Activated CD4-positive, alpha-beta memory T cell treated with anti-CD3 and anti-CD28 coated beads for 36 hours (primary cell): ENCODE measurements around the gene CCKAR. TPM values are rescaled to one million over a fixed set of nuclear protein-coding genes. Genes with fewer than 3 reads are reported as not detected.

Source experiments
- CTCF ChIA-PET: fragments of 350-600 bp; sonication (Branson Sonifier 250); formaldehyde crosslinking; loops from one replicate; lab custom pipeline; 2021; ENCODE audit warnings: antibody characterized with exemption, inconsistent platforms; lab: Charles Lee
- POLR2A ChIA-PET: fragments of 350-600 bp; sonication (Branson Sonifier 250); formaldehyde crosslinking; loops from one replicate; lab custom pipeline; 2021; ENCODE audit warnings: antibody characterized with exemption; lab: Charles Lee
- DNase-seq: peaks from one replicate; pipeline ENCODE4 v3.0.0-alpha.2; 2020
- H3K27ac Mint-ChIP-seq: one replicate; pipeline ENCODE4 v1.8.0; 2021; ENCODE audit warnings: mixed read lengths
- H3K27me3 Mint-ChIP-seq: one replicate; pipeline ENCODE4 v1.8.0; 2021; ENCODE audit warnings: mixed read lengths
- H3K36me3 Mint-ChIP-seq: one replicate; pipeline ENCODE4 v1.8.0; 2021; ENCODE audit warnings: mixed read lengths
- H3K4me1 Mint-ChIP-seq: one replicate; pipeline ENCODE4 v1.8.0; 2021; ENCODE audit warnings: low read depth, mixed read lengths
- H3K4me3 Mint-ChIP-seq: one replicate; pipeline ENCODE4 v1.8.0; 2021; ENCODE audit warnings: mild to moderate bottlenecking, mixed read lengths
- H3K9me3 Mint-ChIP-seq: one replicate; pipeline ENCODE4 v1.8.0; 2021; ENCODE audit warnings: mixed read lengths
- intact Hi-C: fragments of 100-400 bp; cut with micrococcal nuclease; formaldehyde crosslinking; loops from one replicate; pipeline ENCODE4 v1.15.1; 2023
- total RNA-seq, 2 experiments: library from RNA; stranded (reverse); gene quantifications; one replicate each; pipeline ENCODE4 v1.2.3, GENCODE V29; 2021

CCKAR gene
- total RNA-seq, 2 experiments from 2014 or later = not detected

DNA sequence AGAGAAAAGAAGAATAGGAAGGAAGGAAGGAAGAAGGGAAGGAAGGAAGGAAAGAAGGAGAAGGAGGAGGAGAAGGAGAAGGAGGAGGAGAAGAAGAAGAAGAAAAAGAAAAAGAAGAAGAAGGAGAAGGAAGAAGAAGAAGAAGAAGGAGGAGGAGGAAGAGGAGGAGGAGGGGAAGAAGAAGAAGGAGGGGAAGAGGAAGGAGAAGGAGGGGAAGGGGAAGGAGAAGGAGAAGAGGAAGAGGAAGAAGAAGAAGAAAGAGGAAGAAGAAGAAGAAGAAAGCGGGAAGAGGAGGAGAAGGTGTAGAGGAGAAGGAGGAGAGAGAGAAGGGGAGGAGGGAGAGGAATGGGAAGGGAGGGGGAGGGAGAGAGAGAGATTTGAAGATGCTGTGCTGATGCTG, 22.6 kb downstream of the CCKAR start:
- H3K4me1 Mint-ChIP-seq = no peaks in the 10 kb centered on the region
- H3K27ac Mint-ChIP-seq = no peak overlapping the region
- no peaks in the 10 kb centered on the region for H3K9me3 Mint-ChIP-seq
- DNase-seq = no peak
- intact Hi-C loops = no loop called here
- CTCF ChIA-PET = no interaction called here
- no peaks in the 10 kb centered on the region for H3K27me3 Mint-ChIP-seq
- POLR2A ChIA-PET = no interaction called here
- no peaks in the 10 kb centered on the region for H3K36me3 Mint-ChIP-seq
- H3K4me3 Mint-ChIP-seq = no peak overlapping the region

GRCh38 chr4:26466578-26467270, 23.6 kb downstream of the CCKAR start:
- no peak overlapping the region for H3K27ac Mint-ChIP-seq
- ChIA-PET CTCF (interaction anchor here (0.7 kb wide), 1 partner anchor 49 kb away, joined by 4 read pairs; no protein-coding TSS in a partner anchor), POLR2A (no interaction called here)
- no peaks in the 10 kb centered on the region for H3K4me1 Mint-ChIP-seq
- intact Hi-C loops = no loop called here
- DNase-seq = no peak
- no peaks in the 10 kb centered on the region for H3K9me3 Mint-ChIP-seq
- no peak overlapping the region for H3K4me3 Mint-ChIP-seq
- no peaks in the 10 kb centered on the region for H3K36me3 Mint-ChIP-seq
- H3K27me3 Mint-ChIP-seq = no peaks in the 10 kb centered on the region

- ChIA-PET CTCF (no interaction called here), POLR2A (no interaction called here)
- Mint-ChIP-seq H3K4me1 (no peaks in the 10 kb centered on the region), H3K9me3 (no peaks in the 10 kb centered on the region), H3K4me3 (no peak overlapping the region), H3K27ac (no peak overlapping the region), H3K27me3 (no peaks in the 10 kb centered on the region), H3K36me3 (no peaks in the 10 kb centered on the region)
- DNase-seq = no peak
- intact Hi-C loops = no loop called here
Observed at GRCh38 chr4:26464420-26465095, 25.7 kb downstream of the CCKAR start.

GRCh38 chr4:26463386-26463785, 26.9 kb downstream of the CCKAR start:
- Mint-ChIP-seq H3K36me3 (no peaks in the 10 kb centered on the region), H3K27ac (no peak overlapping the region), H3K4me1 (peaks cover 6% of the 10 kb centered on the region), H3K9me3 (no peaks in the 10 kb centered on the region), H3K4me3 (no peak overlapping the region), H3K27me3 (no peaks in the 10 kb centered on the region)
- ChIA-PET CTCF (interaction anchor here (1.3 kb wide), 1 partner anchor 584 kb away, joined by 3 read pairs; no protein-coding TSS in a partner anchor), POLR2A (no interaction called here)
- no peak for DNase-seq
- intact Hi-C loops = no loop called here

GRCh38 chr4:26462874-26463273, 27.4 kb downstream of the CCKAR start:
- CTCF ChIA-PET = interaction anchor here (1.3 kb wide), 1 partner anchor 585 kb away, joined by 3 read pairs; no protein-coding TSS in a partner anchor
- Mint-ChIP-seq H3K27me3 (no peaks in the 10 kb centered on the region), H3K4me1 (peaks cover 10% of the 10 kb centered on the region)

GRCh38 chr4:26459756-26460530, 30.3 kb downstream of the CCKAR start:
- Mint-ChIP-seq H3K4me1 (peaks cover 10% of the 10 kb centered on the region), H3K4me3 (no peak overlapping the region), H3K27ac (no peak overlapping the region), H3K9me3 (no peaks in the 10 kb centered on the region), H3K36me3 (no peaks in the 10 kb centered on the region), H3K27me3 (no peaks in the 10 kb centered on the region)
- DNase-seq = no peak
- intact Hi-C loops = loop anchor here (1.0 to 10.0 kb wide), 5 partner anchors 124 to 567 kb away; partner anchors contain the start of gene TBC1D19
- CTCF ChIA-PET = interaction anchor here (1.0 to 4.3 kb wide), 9 partner anchors 12 to 550 kb away, joined by 3 to 21 read pairs (median 3); no protein-coding TSS in a partner anchor
- POLR2A ChIA-PET = no interaction called here

More at GRCh38 chr4:26462874-26463273, 27.4 kb downstream of the CCKAR start:
- POLR2A ChIA-PET = no interaction called here
- no peak overlapping the region for H3K4me3 Mint-ChIP-seq
- no peak overlapping the region for H3K27ac Mint-ChIP-seq
- no peak for DNase-seq
- intact Hi-C loops = no loop called here
- no peaks in the 10 kb centered on the region for H3K9me3 Mint-ChIP-seq
- no peaks in the 10 kb centered on the region for H3K36me3 Mint-ChIP-seq

GRCh38 chr4:26459054-26459755, 31.1 kb downstream of the CCKAR start:
- Mint-ChIP-seq H3K27me3 (no peaks in the 10 kb centered on the region), H3K36me3 (no peaks in the 10 kb centered on the region), H3K9me3 (peaks cover 3% of the 10 kb centered on the region), H3K4me3 (peak overlapping the region; percentile 33), H3K4me1 (peaks cover 10% of the 10 kb centered on the region), H3K27ac (no peak overlapping the region)
- no peak for DNase-seq
- POLR2A ChIA-PET = no interaction called here
- CTCF ChIA-PET = interaction anchor here (0.6 to 4.3 kb wide), 14 partner anchors 13 to 551 kb away, joined by 3 to 21 read pairs (median 3); no protein-coding TSS in a partner anchor
- intact Hi-C loops = loop anchor here (1.0 to 10.0 kb wide), 5 partner anchors 125 to 568 kb away; partner anchors contain the start of gene TBC1D19

DNA sequence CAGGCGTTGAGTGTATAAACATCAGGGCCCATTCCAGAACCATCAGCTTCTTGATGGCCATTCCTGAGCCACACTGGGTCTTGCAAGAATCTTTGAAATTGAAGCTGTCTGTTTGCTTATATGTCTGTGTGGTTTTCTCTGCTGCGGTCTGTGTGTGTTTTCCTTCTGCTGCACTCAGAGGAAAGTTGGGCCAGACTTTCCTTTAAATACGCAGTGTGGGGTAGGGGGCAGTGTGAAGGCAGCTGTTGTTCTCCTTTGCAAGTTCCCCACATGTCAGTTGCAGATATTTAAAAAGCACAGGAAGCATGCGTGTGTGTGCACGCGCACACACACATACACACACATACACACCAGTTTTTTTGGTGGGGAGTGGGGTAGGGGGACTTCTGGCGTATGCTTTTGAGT, 32.1 kb downstream of the CCKAR start:
- ChIA-PET CTCF (interaction anchor here (0.7 to 4.3 kb wide), 9 partner anchors 14 to 554 kb away, joined by 3 to 21 read pairs (median 4); no protein-coding TSS in a partner anchor), POLR2A (interaction anchor here (1.0 kb wide), 1 partner anchor 415 kb away, joined by 3 read pairs; no protein-coding TSS in a partner anchor)
- no peaks in the 10 kb centered on the region for H3K36me3 Mint-ChIP-seq
- no peaks in the 10 kb centered on the region for H3K27me3 Mint-ChIP-seq
- intact Hi-C loops = loop anchor here (5.0 to 10.0 kb wide), 3 partner anchors 397 to 569 kb away; no protein-coding TSS in a partner anchor
- no peak overlapping the region for H3K4me3 Mint-ChIP-seq
- no peak for DNase-seq
- H3K27ac Mint-ChIP-seq = no peak overlapping the region
- H3K9me3 Mint-ChIP-seq = peaks cover 3% of the 10 kb centered on the region
- H3K4me1 Mint-ChIP-seq = peaks cover 10% of the 10 kb centered on the region

- no peak for DNase-seq
- ChIA-PET CTCF (interaction anchor here (0.7 to 4.3 kb wide), 3 partner anchors 262 to 555 kb away, joined by 3 to 21 read pairs (median 3); no protein-coding TSS in a partner anchor), POLR2A (no interaction called here)
- intact Hi-C loops = loop anchor here (2.0 to 10.0 kb wide), 4 partner anchors 263 to 570 kb away; no protein-coding TSS in a partner anchor
- Mint-ChIP-seq H3K27me3 (no peaks in the 10 kb centered on the region), H3K4me1 (peaks cover 10% of the 10 kb centered on the region), H3K36me3 (no peaks in the 10 kb centered on the region), H3K27ac (no peak overlapping the region), H3K4me3 (no peak overlapping the region), H3K9me3 (peaks cover 3% of the 10 kb centered on the region)
Observed at GRCh38 chr4:26457412-26457811, 32.9 kb downstream of the CCKAR start.

GRCh38 chr4:26455571-26455970, 34.7 kb downstream of the CCKAR start:
- Mint-ChIP-seq H3K4me1 (peaks cover 10% of the 10 kb centered on the region), H3K36me3 (no peaks in the 10 kb centered on the region), H3K27me3 (no peaks in the 10 kb centered on the region), H3K9me3 (peaks cover 3% of the 10 kb centered on the region), H3K27ac (no peak overlapping the region), H3K4me3 (no peak overlapping the region)
- no peak for DNase-seq
- intact Hi-C loops = loop anchor here (5.0 to 10.0 kb wide), 3 partner anchors 399 to 572 kb away; no protein-coding TSS in a partner anchor
- ChIA-PET CTCF (no interaction called here), POLR2A (no interaction called here)

DNA sequence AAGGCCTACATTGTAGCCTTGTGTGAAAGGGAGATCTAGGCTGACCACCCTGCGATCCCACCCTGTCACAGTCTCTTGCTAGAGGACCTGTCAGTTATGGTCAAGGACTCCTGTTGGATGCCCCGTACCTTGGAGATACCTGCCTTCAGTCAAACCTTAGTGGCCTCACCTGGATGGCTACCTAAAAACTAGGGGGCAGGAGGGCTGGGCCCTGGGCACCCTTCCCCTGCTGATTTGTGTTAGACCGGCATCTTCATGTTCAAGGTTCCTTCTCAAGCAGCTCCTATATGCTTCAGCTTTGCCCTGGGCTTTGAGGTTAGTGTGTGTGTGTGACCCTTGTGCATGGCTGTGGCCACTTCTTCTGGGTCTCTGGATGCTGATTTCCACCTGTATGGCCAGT, 35.3 kb downstream of the CCKAR start:
- POLR2A ChIA-PET = no interaction called here
- H3K27me3 Mint-ChIP-seq = no peaks in the 10 kb centered on the region
- CTCF ChIA-PET = no interaction called here
- H3K27ac Mint-ChIP-seq = no peak overlapping the region
- H3K36me3 Mint-ChIP-seq = no peaks in the 10 kb centered on the region
- no peak for DNase-seq
- H3K4me1 Mint-ChIP-seq = peaks cover 10% of the 10 kb centered on the region
- no peak overlapping the region for H3K4me3 Mint-ChIP-seq
- H3K9me3 Mint-ChIP-seq = peaks cover 3% of the 10 kb centered on the region
- intact Hi-C loops = loop anchor here (5.0 to 10.0 kb wide), 3 partner anchors 400 to 572 kb away; no protein-coding TSS in a partner anchor
